ENCODE results near the gene INHBE.
"Not testable (repeated sequence)": the region's sequence is repeated elsewhere in the genome, so short reads cannot be mapped to it uniquely, and the experiment has no call there.

Gene INHBE

DNA sequence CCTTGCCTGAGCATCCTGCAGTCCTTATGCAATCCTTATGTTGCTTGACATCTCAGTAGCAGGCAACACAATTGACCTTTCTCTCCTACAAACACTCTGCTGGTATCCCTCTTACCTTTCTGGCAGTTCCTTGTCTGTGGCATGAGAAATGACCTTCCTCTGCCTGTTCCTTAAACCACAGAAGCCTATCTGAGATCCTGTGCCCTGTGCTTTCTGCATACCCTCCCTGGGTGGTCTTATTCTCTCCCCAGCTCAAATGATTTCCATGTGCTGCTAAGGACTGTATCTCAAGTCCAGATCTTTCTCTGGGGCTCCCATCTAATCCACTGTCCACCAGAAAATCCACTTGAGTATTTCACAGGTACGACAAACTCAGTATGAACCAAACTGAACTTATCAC, 26.6 kb downstream of the INHBE start:
- Histone ChIP-seq H3K27me3 (ENCODE audit: control insufficient read depth in 1 of 2, insufficient read depth in 2 of 2, low read length in 2 of 2) (peaks cover 8 to 19% of the 10 kb centered on the region in 2 donors), H3K4me1 (ENCODE audit: insufficient read depth, low read length) (no peaks in the 10 kb centered on the region), H3K4me3 (ENCODE audit: low read depth in 1 of 2, low read length in 2 of 2) (no peak overlapping the region), H3K36me3 (ENCODE audit: insufficient read depth, low read length) (no peaks in the 10 kb centered on the region), H3K27ac (ENCODE audit: low read depth, low read length) (no peak overlapping the region), H3K9ac (ENCODE audit: low read length) (no peak overlapping the region), H3K9me3 (ENCODE audit: low read length) (no peaks in the 10 kb centered on the region)

DNA sequence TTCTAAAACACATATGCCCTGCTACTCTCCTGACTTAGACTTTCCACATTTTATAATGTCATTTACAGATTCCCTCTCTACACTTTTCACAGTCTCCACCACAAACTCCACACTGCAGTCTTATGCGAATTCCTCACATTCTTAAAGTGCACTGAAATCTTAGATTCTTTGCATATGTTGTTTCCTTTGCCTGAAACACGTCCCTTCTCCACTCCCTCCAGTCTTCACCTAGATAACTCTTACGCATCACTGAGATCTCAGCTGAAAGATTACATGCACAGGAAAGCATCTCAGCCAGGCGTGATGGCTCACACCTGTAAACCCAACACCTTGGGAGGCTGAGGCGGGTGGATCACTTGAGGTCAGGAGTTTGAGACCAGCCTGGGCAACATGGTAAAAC, 28.4 kb downstream of the INHBE start:
- H3K27me3 ChIP-seq (ENCODE audit: control insufficient read depth in 1 of 2, insufficient read depth in 2 of 2, low read length in 2 of 2), result peaks cover 0 to under 1% of the 10 kb centered on the region in 2 donors

DNA sequence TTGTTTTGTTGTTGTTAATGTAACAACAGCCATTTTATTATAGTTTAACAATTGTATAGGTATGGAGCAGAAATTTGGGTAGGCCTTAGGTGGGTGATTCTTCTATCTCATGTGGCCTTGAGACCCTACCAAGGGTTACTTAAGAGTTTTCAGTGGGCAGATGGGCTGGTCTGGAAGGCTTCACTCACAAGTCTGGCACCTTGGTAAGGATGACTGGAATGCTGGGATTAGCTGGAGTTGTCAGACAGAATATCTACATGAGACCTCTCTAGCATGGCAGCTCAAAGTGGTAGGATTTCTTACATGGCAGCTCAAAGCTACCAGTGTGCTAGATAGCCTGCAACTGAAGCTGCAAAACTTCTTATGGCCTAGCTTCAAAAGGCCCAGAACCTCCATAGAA, 30.6 kb downstream of the INHBE start:
- Histone ChIP-seq H3K4me1 (ENCODE audit: insufficient read depth, low read length) (peaks cover 13% of the 10 kb centered on the region), H3K27ac (ENCODE audit: low read depth, low read length) (no peak overlapping the region), H3K9ac (ENCODE audit: low read length) (no peak overlapping the region), H3K36me3 (ENCODE audit: insufficient read depth, low read length) (peaks cover 20% of the 10 kb centered on the region), H3K27me3 (ENCODE audit: control insufficient read depth in 1 of 2, insufficient read depth in 2 of 2, low read length in 2 of 2) (no peaks in the 10 kb centered on the region), H3K4me3 (ENCODE audit: low read depth in 1 of 2, low read length in 2 of 2) (no peak overlapping the region), H3K9me3 (ENCODE audit: low read length) (no peaks in the 10 kb centered on the region)

More for the DNA sequence above, 28.4 kb downstream of the INHBE start:
- Histone ChIP-seq H3K9me3 (ENCODE audit: low read length) (no peaks in the 10 kb centered on the region), H3K4me1 (ENCODE audit: insufficient read depth, low read length) (peaks cover 1% of the 10 kb centered on the region), H3K27ac (ENCODE audit: low read depth, low read length) (no peak overlapping the region), H3K4me3 (ENCODE audit: low read depth in 1 of 2, low read length in 2 of 2) (no peak overlapping the region), H3K9ac (ENCODE audit: low read length) (no peak overlapping the region), H3K36me3 (ENCODE audit: insufficient read depth, low read length) (no peaks in the 10 kb centered on the region)

DNA sequence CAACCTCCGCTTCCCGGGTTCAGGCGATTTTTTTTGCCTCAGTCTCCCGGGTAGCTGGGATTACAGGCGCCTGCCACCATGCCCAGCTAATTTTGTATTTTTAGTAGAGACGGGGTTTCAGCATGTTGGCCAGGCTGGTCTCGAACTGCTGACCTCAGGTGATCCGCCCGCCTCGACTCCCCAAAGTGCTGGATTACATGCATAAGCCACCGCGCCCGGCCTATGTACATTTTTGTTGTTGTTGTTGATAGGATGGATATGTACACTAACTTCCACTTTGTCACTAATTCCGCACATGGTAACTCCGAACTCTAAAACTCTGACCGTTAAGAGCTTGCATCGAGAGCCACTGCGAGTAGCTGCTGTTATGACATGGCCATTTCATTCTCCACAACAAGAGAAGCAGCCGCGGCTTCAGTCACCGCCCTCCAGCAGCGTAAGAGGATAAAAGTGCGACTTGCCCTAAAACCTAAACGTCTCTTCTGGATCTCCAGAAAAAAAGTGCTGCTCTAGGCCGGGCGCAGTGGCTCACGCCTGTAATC, 32.0 kb downstream of the INHBE start:
- H3K27ac ChIP-seq (ENCODE audit: low read depth, low read length), result no peak overlapping the region
- H3K27me3 ChIP-seq (ENCODE audit: control insufficient read depth in 1 of 2, insufficient read depth in 2 of 2, low read length in 2 of 2), result no peaks in the 10 kb centered on the region
- H3K9ac ChIP-seq (ENCODE audit: low read length), result no peak overlapping the region
- peaks cover 13% of the 10 kb centered on the region for H3K4me1 ChIP-seq (ENCODE audit: insufficient read depth, low read length)
- peak overlapping the region; percentile 15 to 98 for H3K4me3 ChIP-seq (ENCODE audit: low read depth in 1 of 2, low read length in 2 of 2)
- H3K36me3 ChIP-seq (ENCODE audit: insufficient read depth, low read length), result peaks cover 32% of the 10 kb centered on the region
- H3K9me3 ChIP-seq (ENCODE audit: low read length), result no peaks in the 10 kb centered on the region

DNA sequence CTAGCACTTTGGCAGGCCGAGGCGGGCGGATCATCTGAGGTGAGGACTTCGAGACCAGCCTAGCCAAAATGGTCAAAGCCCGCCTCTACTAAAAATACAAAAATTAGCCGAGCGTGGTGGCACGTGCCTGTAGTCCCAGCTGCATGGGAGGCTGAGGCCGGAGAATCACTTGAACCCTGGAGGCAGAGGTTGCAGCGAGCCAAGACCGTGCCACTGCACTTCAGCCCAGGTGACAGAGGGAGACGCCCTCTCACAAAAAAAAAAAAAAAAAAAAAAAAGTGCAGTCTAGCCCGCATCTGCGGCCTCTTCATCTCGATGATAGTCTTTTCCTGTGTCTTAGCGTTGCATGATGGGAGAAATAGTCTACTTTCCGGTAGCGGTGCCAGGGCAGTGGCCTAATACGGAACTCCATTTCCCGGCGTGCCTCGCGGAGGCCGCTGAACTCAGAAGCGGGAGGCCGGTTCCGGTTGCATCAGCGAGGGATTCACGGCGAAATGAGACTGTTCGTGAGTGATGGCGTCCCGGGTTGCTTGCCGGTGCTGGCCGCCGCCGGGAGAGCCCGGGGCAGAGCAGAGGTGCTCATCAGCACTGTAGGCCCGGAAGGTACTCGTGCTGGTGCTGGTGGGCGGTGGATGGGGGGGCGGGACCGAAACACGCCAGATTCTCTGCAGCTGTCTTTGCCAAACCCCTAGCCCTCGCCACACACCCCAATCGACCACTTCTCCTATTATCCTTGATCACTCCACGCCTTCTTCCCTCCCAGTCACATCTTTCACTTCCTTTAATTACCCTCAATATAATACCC, 32.7 kb downstream of the INHBE start, which contains the start of gene MARS1:
TSS of gene MARS1 (plus strand) at position 472 of the 805 bp plus-strand sequence. CDS start at position 495, 23 bp downstream.
- Histone ChIP-seq H3K27me3 (ENCODE audit: control insufficient read depth in 1 of 2, insufficient read depth in 2 of 2, low read length in 2 of 2) (no peaks in the 10 kb centered on the region), H3K36me3 (ENCODE audit: insufficient read depth, low read length) (peaks cover 37% of the 10 kb centered on the region), H3K9ac (ENCODE audit: low read length) (peak within 1 kb of the TSS; percentile 95), H3K4me3 (ENCODE audit: low read depth in 1 of 2, low read length in 2 of 2) (peak within 1 kb of the TSS; percentile 55 to 98), H3K9me3 (ENCODE audit: low read length) (no peaks in the 10 kb centered on the region), H3K4me1 (ENCODE audit: insufficient read depth, low read length) (peaks cover 13% of the 10 kb centered on the region), H3K27ac (ENCODE audit: low read depth, low read length) (peak within 1 kb of the TSS; percentile 48)

DNA sequence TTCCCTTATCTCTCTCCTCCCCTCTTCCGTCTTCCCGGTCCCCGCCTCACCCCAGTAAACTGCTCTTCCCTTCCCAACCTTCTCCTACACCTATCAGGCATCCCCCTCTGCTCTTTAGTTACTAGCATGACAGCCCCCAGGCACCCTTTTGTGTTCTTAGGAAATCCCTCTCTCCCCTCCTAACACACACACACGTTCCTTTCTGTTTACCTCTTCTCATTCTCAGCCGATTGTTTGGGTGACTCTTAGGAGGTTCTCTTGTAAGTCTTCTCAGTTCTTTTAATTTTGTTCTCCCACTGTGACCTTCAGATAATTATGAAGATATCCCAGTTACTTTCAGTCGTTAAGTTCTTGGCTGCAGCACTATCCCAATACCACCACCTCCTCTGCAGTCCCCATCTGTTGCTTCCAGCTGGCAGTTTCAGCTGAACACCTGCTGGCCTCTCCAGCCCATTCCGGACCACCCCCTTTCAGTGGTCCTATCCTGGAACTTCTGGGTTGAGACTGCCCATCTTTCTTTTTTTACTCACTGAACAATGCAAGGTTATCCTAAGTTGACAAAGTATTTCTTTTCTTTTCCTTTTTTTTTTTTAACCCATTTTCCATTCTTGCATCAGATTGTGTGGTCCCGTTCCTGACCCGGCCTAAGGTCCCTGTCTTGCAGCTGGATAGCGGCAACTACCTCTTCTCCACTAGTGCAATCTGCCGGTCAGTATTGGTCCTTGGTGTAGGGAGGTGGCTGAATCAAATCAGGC, 33.5 kb downstream of the INHBE start:
- Histone ChIP-seq H3K27me3 (ENCODE audit: control insufficient read depth in 1 of 2, insufficient read depth in 2 of 2, low read length in 2 of 2) (no peaks in the 10 kb centered on the region), H3K4me1 (ENCODE audit: insufficient read depth, low read length) (peaks cover 13% of the 10 kb centered on the region), H3K4me3 (ENCODE audit: low read depth in 1 of 2, low read length in 2 of 2) (peak overlapping the region; percentile 55 to 98), H3K9me3 (ENCODE audit: low read length) (no peaks in the 10 kb centered on the region), H3K36me3 (ENCODE audit: insufficient read depth, low read length) (peaks cover 39% of the 10 kb centered on the region), H3K9ac (ENCODE audit: low read length) (peak overlapping the region; percentile 95), H3K27ac (ENCODE audit: low read depth, low read length) (peak overlapping the region; percentile 48)

DNA sequence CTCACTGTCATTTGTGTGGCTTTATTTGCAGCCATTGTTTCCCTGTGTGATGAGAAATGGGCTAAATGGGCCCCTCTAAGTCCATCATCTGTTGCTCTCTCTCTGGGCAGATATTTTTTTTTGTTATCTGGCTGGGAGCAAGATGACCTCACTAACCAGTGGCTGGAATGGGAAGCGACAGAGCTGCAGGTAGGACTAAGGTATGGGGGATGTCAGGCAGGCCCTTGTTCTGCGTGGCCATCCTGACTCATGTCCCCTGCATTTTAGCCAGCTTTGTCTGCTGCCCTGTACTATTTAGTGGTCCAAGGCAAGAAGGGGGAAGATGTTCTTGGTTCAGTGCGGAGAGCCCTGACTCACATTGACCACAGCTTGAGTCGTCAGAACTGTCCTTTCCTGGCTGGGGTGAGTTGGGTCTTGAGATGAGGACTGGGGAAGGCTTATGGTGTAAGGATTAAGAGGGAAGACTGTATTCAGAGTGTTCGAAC, 34.1 kb downstream of the INHBE start:
- Histone ChIP-seq H3K4me1 (ENCODE audit: insufficient read depth, low read length) (peaks cover 13% of the 10 kb centered on the region), H3K36me3 (ENCODE audit: insufficient read depth, low read length) (peaks cover 39% of the 10 kb centered on the region), H3K9me3 (ENCODE audit: low read length) (no peaks in the 10 kb centered on the region), H3K4me3 (ENCODE audit: low read depth in 1 of 2, low read length in 2 of 2) (peak overlapping the region; percentile 55 to 98), H3K27ac (ENCODE audit: low read depth, low read length) (no peak overlapping the region), H3K9ac (ENCODE audit: low read length) (peak overlapping the region; percentile 95), H3K27me3 (ENCODE audit: control insufficient read depth in 1 of 2, insufficient read depth in 2 of 2, low read length in 2 of 2) (no peaks in the 10 kb centered on the region)

DNA sequence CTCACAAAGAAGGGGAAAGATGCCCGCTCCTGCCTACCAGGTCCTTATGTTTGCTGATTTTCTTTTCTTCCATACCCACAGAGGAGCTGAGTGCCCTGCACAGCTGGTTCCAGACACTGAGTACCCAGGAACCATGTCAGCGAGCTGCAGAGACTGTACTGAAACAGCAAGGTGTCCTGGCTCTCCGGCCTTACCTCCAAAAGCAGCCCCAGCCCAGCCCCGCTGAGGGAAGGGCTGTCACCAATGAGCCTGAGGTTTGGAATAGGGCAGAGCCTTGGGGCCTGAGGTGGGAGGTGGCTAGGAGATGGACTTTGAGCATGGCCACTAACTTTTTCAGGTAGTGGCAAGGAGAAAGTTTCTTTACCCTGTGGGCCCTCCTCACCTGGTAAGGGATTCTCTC, 35.0 kb downstream of the INHBE start:
- no peaks in the 10 kb centered on the region for H3K9me3 ChIP-seq (ENCODE audit: low read length)
- no peaks in the 10 kb centered on the region for H3K27me3 ChIP-seq (ENCODE audit: control insufficient read depth in 1 of 2, insufficient read depth in 2 of 2, low read length in 2 of 2)
- no peak overlapping the region for H3K27ac ChIP-seq (ENCODE audit: low read depth, low read length)
- peaks cover 13% of the 10 kb centered on the region for H3K4me1 ChIP-seq (ENCODE audit: insufficient read depth, low read length)
- peaks cover 39% of the 10 kb centered on the region for H3K36me3 ChIP-seq (ENCODE audit: insufficient read depth, low read length)
- no peak overlapping the region for H3K9ac ChIP-seq (ENCODE audit: low read length)
- no peak overlapping the region for H3K4me3 ChIP-seq (ENCODE audit: low read depth in 1 of 2, low read length in 2 of 2)

DNA sequence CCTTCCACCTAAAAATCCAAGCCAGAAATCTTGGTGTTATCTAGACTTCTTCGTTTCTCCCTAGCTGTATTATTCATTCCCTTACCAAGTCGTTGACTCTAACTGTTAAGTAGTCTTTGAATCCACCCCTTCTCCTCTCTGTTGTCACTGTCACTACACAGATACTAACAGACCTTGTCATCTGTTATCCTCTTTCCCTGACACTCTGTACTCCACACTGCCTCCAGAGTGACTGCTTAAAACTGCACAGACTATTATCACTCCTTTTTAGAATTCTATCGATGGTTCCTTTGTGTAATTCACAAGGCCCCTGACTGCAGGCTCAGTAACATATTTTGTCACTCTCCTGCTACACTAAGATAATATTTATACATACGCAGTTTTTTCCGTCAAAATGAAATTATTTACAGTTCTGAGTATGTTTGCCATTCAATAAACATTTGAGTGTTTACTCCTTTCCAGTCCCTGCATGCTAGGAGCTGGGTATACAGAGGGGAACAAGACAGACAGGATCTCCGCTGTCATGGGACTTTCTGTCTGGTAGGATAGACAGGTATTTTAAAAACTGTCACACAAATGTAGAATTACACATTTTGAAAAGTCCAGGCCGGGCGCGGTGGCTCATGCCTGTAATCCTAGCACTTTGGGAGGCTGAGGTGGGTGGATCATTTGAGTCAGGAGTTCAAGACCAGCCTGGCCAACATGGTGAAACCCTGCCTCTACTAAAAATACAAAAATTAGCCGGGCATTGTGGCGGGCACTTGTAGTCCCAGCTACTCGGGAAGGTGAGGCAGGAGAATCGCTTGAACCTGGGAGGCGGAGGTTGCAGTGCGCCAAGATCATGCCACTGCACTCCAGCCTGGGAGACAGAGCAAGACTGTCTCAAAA, 36.5 kb downstream of the INHBE start:
- Histone ChIP-seq H3K9me3 (ENCODE audit: low read length) (no peaks in the 10 kb centered on the region), H3K4me3 (ENCODE audit: low read depth in 1 of 2, low read length in 2 of 2) (no peak overlapping the region), H3K4me1 (ENCODE audit: insufficient read depth, low read length) (peaks cover 13% of the 10 kb centered on the region), H3K27me3 (ENCODE audit: control insufficient read depth in 1 of 2, insufficient read depth in 2 of 2, low read length in 2 of 2) (no peaks in the 10 kb centered on the region), H3K36me3 (ENCODE audit: insufficient read depth, low read length) (peaks cover 39% of the 10 kb centered on the region), H3K9ac (ENCODE audit: low read length) (no peak overlapping the region), H3K27ac (ENCODE audit: low read depth, low read length) (no peak overlapping the region)

DNA sequence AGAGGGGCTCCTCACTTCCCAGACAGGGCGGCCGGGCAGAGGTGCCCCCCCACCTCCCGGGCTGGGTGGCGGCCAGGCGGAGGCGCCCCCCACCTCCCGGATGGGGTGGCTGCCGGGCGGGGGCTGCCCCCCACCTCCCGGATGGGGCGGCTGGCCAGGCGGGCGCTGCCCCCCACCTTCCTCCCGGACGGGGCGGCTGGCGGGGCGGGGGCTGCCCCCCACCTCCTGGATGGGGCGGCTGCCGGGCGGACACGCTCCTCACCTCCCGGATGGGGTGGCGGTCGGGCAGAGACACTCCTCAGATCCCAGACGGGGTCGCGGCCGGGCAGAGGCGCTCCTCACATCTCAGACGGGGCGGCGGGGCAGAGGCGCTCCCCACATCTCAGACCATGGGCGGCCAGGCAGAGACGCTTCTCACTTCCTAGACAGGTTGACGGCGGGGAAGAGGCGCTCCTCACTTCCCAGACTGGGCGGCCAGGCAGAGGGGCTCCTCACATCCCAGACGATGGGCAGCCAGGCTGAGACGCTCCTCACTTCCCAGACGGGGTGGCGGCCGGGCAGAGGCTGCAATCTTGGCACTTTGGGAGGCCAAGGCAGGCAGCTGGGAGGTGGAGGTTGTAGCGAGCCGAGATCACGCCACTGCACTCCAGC, 40.1 kb downstream of the INHBE start:
- H3K9me3 ChIP-seq (ENCODE audit: low read length); H3K4me1 ChIP-seq (ENCODE audit: insufficient read depth, low read length); H3K9ac ChIP-seq (ENCODE audit: low read length); H3K27ac ChIP-seq (ENCODE audit: low read depth, low read length); H3K4me3 ChIP-seq (ENCODE audit: low read depth in 1 of 2, low read length in 2 of 2); H3K27me3 ChIP-seq (ENCODE audit: control insufficient read depth in 1 of 2, insufficient read depth in 2 of 2, low read length in 2 of 2): not testable (repeated sequence)
- H3K36me3 ChIP-seq (ENCODE audit: insufficient read depth, low read length), result peaks cover 44% of the 10 kb centered on the region

All from muscle layer of colon (tissue), 2 donors.